GM21717 (cell line): ENCODE results near the gene ABHD10.
"Not testable (repeated sequence)": the region's sequence is repeated elsewhere in the genome, so short reads cannot be mapped to it uniquely, and the experiment has no call there.

ENCODE experiments used
- ATAC-seq: cut with Tn5 transposase; IDR thresholded peaks from one replicate; pipeline ENCODE4 v1.9.1; 2021; ENCODE audit warnings: mild to moderate bottlenecking, moderate library complexity; ENCODE audit not compliant: unreplicated experiment

ABHD10 gene

GRCh38 chr3:112020674-112021085, 41.9 kb downstream of the ABHD10 start:
- no peak for ATAC-seq

- ATAC-seq, result no peak
These were observed 48.3 kb downstream of the ABHD10 start for GRCh38 chr3:112027142-112027541.

GRCh38 chr3:112027826-112028225, 49.0 kb downstream of the ABHD10 start:
- no peak for ATAC-seq

GRCh38 chr3:112030901-112031300, 52.1 kb downstream of the ABHD10 start:
- no peak for ATAC-seq

GRCh38 chr3:112032098-112032731, 53.4 kb downstream of the ABHD10 start:
- no peak for ATAC-seq

GRCh38 chr3:112034436-112034835, 55.6 kb downstream of the ABHD10 start, which contains the start of gene TMPRSS7:
Gene TMPRSS7, plus strand, starts transcription at chr3:112034736. Its CDS starts 110 bp downstream, at chr3:112034846.
- ATAC-seq, result no peak

- ATAC-seq, result no peak
These were observed 56.4 kb downstream of the ABHD10 start for GRCh38 chr3:112035241-112035640.

- not testable (repeated sequence) for ATAC-seq
These were observed 58.4 kb downstream of the ABHD10 start for GRCh38 chr3:112037194-112037593.

GRCh38 chr3:112038863-112039262, 60.0 kb downstream of the ABHD10 start:
- peak; percentile 51 for ATAC-seq

GRCh38 chr3:112041321-112041720, 62.5 kb downstream of the ABHD10 start:
- ATAC-seq, result no peak

GRCh38 chr3:112042842-112043280, 64.0 kb downstream of the ABHD10 start:
- ATAC-seq, result no peak
